ENCODE results near the gene CCDC69. TPM values are rescaled to one million over a fixed set of nuclear protein-coding genes. Genes with fewer than 3 reads are reported as not detected.
A peak's percentile ranks its signal among the peaks of the same experiment; 100 is the strongest.

Gene CCDC69
- total RNA-seq, 1 donor from 2014 or later: 101 TPM

GRCh38 chr5:151140686-151141459 lies 83.0 kb downstream of the CCDC69 start:
- intact Hi-C loops (cut with DNase I): no loop called here
- TF ChIP-seq CTCF (IDR thresholded peaks at IDR 0.05): no peak
- Histone ChIP-seq H3K36me3 (peaks cover 49 to 64% of the 10 kb centered on the region in 2 donors), H3K4me3 (no peak overlapping the region), H3K9me3 (no peaks in the 10 kb centered on the region), H3K27me3 (no peaks in the 10 kb centered on the region), H3K27ac (peak overlapping the region; percentile 19 to 53), H3K4me1 (peaks cover 0 to 30% of the 10 kb centered on the region in 2 donors)
- no peak for DNase-seq (ENCODE audit: low spot score in 2 of 2)

GRCh38 chr5:151139646-151140045 lies 84.2 kb downstream of the CCDC69 start:
- Histone ChIP-seq H3K27ac (no peak overlapping the region), H3K27me3 (no peaks in the 10 kb centered on the region), H3K36me3 (peaks cover 55 to 64% of the 10 kb centered on the region in 2 donors), H3K9me3 (no peaks in the 10 kb centered on the region), H3K4me3 (no peak overlapping the region), H3K4me1 (peaks cover 0 to 25% of the 10 kb centered on the region in 2 donors)
- no peak for TF ChIP-seq CTCF (IDR thresholded peaks at IDR 0.05)
- intact Hi-C loops (cut with DNase I): no loop called here
- DNase-seq (ENCODE audit: low spot score in 2 of 2): no peak

- no peak for TF ChIP-seq CTCF (IDR thresholded peaks at IDR 0.05)
- no peak overlapping the region for H3K4me3 ChIP-seq
- H3K9me3 ChIP-seq: no peaks in the 10 kb centered on the region
- H3K27me3 ChIP-seq: no peaks in the 10 kb centered on the region
- intact Hi-C loops (cut with DNase I): no loop called here
- no peak overlapping the region for H3K27ac ChIP-seq
- no peak for DNase-seq (ENCODE audit: low spot score in 2 of 2)
- H3K36me3 ChIP-seq: peaks cover 62 to 68% of the 10 kb centered on the region in 2 donors
- peaks cover 0 to 25% of the 10 kb centered on the region in 2 donors for H3K4me1 ChIP-seq
These were observed 84.9 kb downstream of the CCDC69 start for GRCh38 chr5:151139015-151139414.

GRCh38 chr5:151138114-151138513 lies 85.8 kb downstream of the CCDC69 start:
- no peak for TF ChIP-seq CTCF (IDR thresholded peaks at IDR 0.05)
- no peak for DNase-seq (ENCODE audit: low spot score in 2 of 2)
- Histone ChIP-seq H3K27ac (no peak overlapping the region), H3K4me1 (peaks cover 0 to 21% of the 10 kb centered on the region in 2 donors), H3K27me3 (no peaks in the 10 kb centered on the region), H3K4me3 (no peak overlapping the region), H3K9me3 (no peaks in the 10 kb centered on the region), H3K36me3 (peaks cover 69 to 73% of the 10 kb centered on the region in 2 donors)
- intact Hi-C loops (cut with DNase I): no loop called here

- DNase-seq (ENCODE audit: low spot score in 2 of 2): no peak
- TF ChIP-seq CTCF (IDR thresholded peaks at IDR 0.05): no peak
- H3K9me3 ChIP-seq: no peaks in the 10 kb centered on the region
- H3K4me1 ChIP-seq: peaks cover 0 to 12% of the 10 kb centered on the region in 2 donors
- no peak overlapping the region for H3K27ac ChIP-seq
- H3K36me3 ChIP-seq: peaks cover 78 to 81% of the 10 kb centered on the region in 2 donors
- intact Hi-C loops (cut with DNase I): no loop called here
- H3K27me3 ChIP-seq: no peaks in the 10 kb centered on the region
- no peak overlapping the region for H3K4me3 ChIP-seq
These were observed 86.6 kb downstream of the CCDC69 start for GRCh38 chr5:151137067-151137825.
